HG03432 (cell line): Measurements from ENCODE around the gene MYCN.
"Not testable (repeated sequence)": the region's sequence is repeated elsewhere in the genome, so short reads cannot be mapped to it uniquely, and the experiment has no call there.

Source experiments
- ATAC-seq: cut with Tn5 transposase; IDR thresholded peaks from one replicate; pipeline ENCODE4 v1.9.1; 2021; ENCODE audit warnings: mild to moderate bottlenecking, moderate library complexity; ENCODE audit not compliant: unreplicated experiment

Gene MYCN

GRCh38 chr2:15942711-15943345 lies 2.5 kb downstream of the MYCN start:
- no peak for ATAC-seq

- ATAC-seq = no peak
Observed at GRCh38 chr2:15943378-15944280, 3.3 kb downstream of the MYCN start.

GRCh38 chr2:15944325-15945017 lies 4.1 kb downstream of the MYCN start:
- no peak for ATAC-seq

GRCh38 chr2:15945909-15946705 lies 5.8 kb downstream of the MYCN start:
- no peak for ATAC-seq

GRCh38 chr2:15946983-15947382 lies 6.6 kb downstream of the MYCN start:
- no peak for ATAC-seq

GRCh38 chr2:15947431-15947830 lies 7.1 kb downstream of the MYCN start:
- ATAC-seq = no peak

GRCh38 chr2:15948704-15948957 lies 8.3 kb downstream of the MYCN start:
- no peak for ATAC-seq

- ATAC-seq = no peak
Observed at GRCh38 chr2:15949126-15949525, 8.8 kb downstream of the MYCN start.

GRCh38 chr2:15949551-15949950 lies 9.2 kb downstream of the MYCN start:
- ATAC-seq = no peak

- no peak for ATAC-seq
Observed at GRCh38 chr2:15950088-15950952, 10.0 kb downstream of the MYCN start.

GRCh38 chr2:15951936-15952335 lies 11.6 kb downstream of the MYCN start:
- ATAC-seq = not testable (repeated sequence)

GRCh38 chr2:15952451-15953146 lies 12.2 kb downstream of the MYCN start:
- ATAC-seq = no peak

- no peak for ATAC-seq
Observed at GRCh38 chr2:15953147-15953630, 12.8 kb downstream of the MYCN start.

- no peak for ATAC-seq
Observed at GRCh38 chr2:15953891-15954680, 13.7 kb downstream of the MYCN start.

- ATAC-seq = no peak
Observed at GRCh38 chr2:15954761-15955160, 14.4 kb downstream of the MYCN start.

GRCh38 chr2:15955232-15955988 lies 15.1 kb downstream of the MYCN start:
- ATAC-seq = no peak

- no peak for ATAC-seq
Observed at GRCh38 chr2:15956230-15956629, 15.9 kb downstream of the MYCN start.
